ENCODE results near the gene KY.

The KY gene

DNA sequence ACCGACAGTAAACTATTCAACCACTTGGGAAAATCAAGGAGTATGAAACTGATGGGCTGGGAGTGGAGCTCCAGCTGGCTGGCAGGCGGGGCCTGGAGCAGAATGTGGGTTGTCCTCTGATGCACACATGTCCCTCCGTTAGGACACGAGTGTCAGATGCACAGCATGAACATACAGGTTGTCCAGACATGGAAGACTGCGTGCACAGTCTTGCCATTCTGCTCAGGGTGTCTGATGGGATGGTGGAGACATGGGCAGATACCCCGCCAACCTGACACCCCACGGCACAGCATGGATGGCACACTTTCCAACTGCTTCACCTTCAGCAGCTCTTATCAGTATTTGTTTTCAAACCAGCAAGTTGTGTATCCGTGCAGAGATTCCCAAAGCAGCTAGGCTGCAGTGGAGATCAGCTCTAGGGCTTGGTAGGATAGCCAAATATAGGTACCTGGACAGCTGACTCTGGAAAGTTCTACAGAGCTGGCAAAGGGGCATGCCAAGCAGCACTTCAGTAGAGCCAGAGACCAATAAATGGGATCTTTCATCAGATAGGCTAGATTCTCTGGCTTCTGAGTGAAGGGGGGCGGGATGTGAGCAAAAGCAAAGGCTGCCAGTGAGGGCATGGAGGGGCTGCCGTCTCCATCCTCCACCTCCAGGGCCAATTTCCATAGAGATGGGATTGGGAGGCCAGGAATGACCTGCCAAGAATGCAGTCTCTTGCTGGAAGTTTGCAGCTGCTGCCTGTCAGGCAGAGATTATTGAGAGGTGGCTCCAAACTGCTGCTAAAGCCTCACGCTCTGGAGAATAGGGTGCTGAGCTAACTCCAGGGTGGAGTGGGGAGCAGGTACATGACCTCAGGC is 47.2 kb upstream of the KY start:
- Histone ChIP-seq H3K9ac (ENCODE audit: low read length) (no peak overlapping the region), H3K79me2 (ENCODE audit: low read length) (no peaks in the 10 kb centered on the region), H3K4me2 (ENCODE audit: low read length) (no peak overlapping the region), H4K20me1 (ENCODE audit: insufficient read depth, low read length) (no peaks in the 10 kb centered on the region), H3K36me3 (replicated peaks; ENCODE audit: low read depth, low read length) (no peaks in the 10 kb centered on the region), H2AFZ (ENCODE audit: low read depth, low read length) (no peak overlapping the region), H3K27me3 (ENCODE audit: low read depth, low read length) (peaks cover 13% of the 10 kb centered on the region), H3K9me3 (ENCODE audit: insufficient read depth, low read length) (no peaks in the 10 kb centered on the region), H3K4me1 (ENCODE audit: low read length) (no peaks in the 10 kb centered on the region), H3K27ac (ENCODE audit: low read length) (no peak overlapping the region), H3K4me3 (ENCODE audit: low read length) (no peak overlapping the region)
- no peak for TF ChIP-seq EZH2phosphoT487 (IDR thresholded peaks at IDR 0.05; ENCODE audit: low read depth)
- TF ChIP-seq, protein P1, sequence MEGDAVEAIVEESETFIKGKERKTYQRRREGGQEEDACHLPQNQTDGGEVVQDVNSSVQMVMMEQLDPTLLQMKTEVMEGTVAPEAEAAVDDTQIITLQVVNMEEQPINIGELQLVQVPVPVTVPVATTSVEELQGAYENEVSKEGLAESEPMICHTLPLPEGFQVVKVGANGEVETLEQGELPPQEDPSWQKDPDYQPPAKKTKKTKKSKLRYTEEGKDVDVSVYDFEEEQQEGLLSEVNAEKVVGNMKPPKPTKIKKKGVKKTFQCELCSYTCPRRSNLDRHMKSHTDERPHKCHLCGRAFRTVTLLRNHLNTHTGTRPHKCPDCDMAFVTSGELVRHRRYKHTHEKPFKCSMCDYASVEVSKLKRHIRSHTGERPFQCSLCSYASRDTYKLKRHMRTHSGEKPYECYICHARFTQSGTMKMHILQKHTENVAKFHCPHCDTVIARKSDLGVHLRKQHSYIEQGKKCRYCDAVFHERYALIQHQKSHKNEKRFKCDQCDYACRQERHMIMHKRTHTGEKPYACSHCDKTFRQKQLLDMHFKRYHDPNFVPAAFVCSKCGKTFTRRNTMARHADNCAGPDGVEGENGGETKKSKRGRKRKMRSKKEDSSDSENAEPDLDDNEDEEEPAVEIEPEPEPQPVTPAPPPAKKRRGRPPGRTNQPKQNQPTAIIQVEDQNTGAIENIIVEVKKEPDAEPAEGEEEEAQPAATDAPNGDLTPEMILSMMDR (IDR thresholded peaks at IDR 0.05; ENCODE audit: low read depth, low read length): no peak

DNA sequence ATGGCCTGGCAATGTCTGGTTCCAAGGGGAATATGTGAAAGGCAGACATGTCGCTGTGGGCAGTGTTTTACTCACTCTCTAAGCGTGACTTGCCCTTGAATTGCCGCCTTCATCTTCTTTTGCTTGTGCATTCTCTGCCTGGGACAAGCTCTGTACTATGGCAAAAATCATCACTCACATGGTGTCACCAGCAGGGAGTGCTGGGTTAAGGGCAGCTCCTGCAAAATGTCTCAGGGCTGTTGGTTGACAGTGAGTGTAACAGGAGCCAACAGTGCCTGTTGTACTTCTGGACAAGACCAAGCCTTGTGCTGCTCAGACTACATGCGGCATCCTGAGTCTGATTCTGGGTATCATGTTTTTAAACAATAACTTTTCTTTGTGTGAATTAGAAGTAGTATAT is 45.3 kb upstream of the KY start:
- no peaks in the 10 kb centered on the region for H4K20me1 ChIP-seq (ENCODE audit: insufficient read depth, low read length)
- no peak overlapping the region for H3K4me3 ChIP-seq (ENCODE audit: low read length)
- H3K9me3 ChIP-seq (ENCODE audit: insufficient read depth, low read length): no peaks in the 10 kb centered on the region
- no peaks in the 10 kb centered on the region for H3K36me3 ChIP-seq (replicated peaks; ENCODE audit: low read depth, low read length)
- TF ChIP-seq, protein P1 (IDR thresholded peaks at IDR 0.05; ENCODE audit: low read depth, low read length): no peak
- no peak for TF ChIP-seq EZH2phosphoT487 (IDR thresholded peaks at IDR 0.05; ENCODE audit: low read depth)
- no peak overlapping the region for H2AFZ ChIP-seq (ENCODE audit: low read depth, low read length)
- H3K9ac ChIP-seq (ENCODE audit: low read length): no peak overlapping the region
- H3K4me2 ChIP-seq (ENCODE audit: low read length): no peak overlapping the region
- H3K27me3 ChIP-seq (ENCODE audit: low read depth, low read length): peaks cover 9% of the 10 kb centered on the region
- H3K4me1 ChIP-seq (ENCODE audit: low read length): no peaks in the 10 kb centered on the region
- H3K27ac ChIP-seq (ENCODE audit: low read length): no peak overlapping the region
- no peaks in the 10 kb centered on the region for H3K79me2 ChIP-seq (ENCODE audit: low read length)

DNA sequence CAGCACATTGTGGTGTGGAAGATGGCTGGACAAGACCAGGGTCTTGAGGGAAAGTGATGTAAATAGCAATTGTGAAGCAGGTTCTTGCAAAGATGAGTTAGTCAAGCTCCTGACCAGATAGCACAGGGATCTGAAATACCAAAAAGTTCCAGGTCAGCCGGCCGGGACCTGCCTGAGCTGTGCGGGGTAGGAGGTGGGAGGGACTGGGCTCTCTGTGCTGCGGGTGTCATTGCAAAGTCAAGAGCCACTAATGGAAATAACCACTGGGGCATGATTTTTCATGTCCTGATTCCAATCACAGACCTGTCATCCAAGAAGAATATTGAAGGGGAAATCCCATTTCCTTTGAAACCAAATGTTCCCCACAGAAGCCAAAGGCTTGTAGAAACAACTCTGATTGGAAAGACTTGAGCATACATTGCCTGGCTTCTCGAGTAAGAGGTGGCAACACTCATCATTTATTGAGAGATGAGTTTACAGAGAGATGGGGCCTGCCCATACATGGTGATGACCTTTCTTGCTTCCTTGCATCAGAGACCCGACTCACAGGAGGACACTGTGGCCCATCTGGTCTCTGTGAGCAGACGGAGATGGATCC is 44.2 kb upstream of the KY start:
- no peaks in the 10 kb centered on the region for H3K79me2 ChIP-seq (ENCODE audit: low read length)
- H3K27ac ChIP-seq (ENCODE audit: low read length): no peak overlapping the region
- H3K9ac ChIP-seq (ENCODE audit: low read length): no peak overlapping the region
- no peaks in the 10 kb centered on the region for H3K9me3 ChIP-seq (ENCODE audit: insufficient read depth, low read length)
- H2AFZ ChIP-seq (ENCODE audit: low read depth, low read length): no peak overlapping the region
- H3K4me1 ChIP-seq (ENCODE audit: low read length): no peaks in the 10 kb centered on the region
- no peak for TF ChIP-seq EZH2phosphoT487 (IDR thresholded peaks at IDR 0.05; ENCODE audit: low read depth)
- TF ChIP-seq, protein P1 (IDR thresholded peaks at IDR 0.05; ENCODE audit: low read depth, low read length): no peak
- H3K27me3 ChIP-seq (ENCODE audit: low read depth, low read length): peaks cover 11% of the 10 kb centered on the region; the same call in 1 of the 2 replicates
- H4K20me1 ChIP-seq (ENCODE audit: insufficient read depth, low read length): no peaks in the 10 kb centered on the region
- H3K4me2 ChIP-seq (ENCODE audit: low read length): no peak overlapping the region
- no peak overlapping the region for H3K4me3 ChIP-seq (ENCODE audit: low read length)
- no peaks in the 10 kb centered on the region for H3K36me3 ChIP-seq (replicated peaks; ENCODE audit: low read depth, low read length)

DNA sequence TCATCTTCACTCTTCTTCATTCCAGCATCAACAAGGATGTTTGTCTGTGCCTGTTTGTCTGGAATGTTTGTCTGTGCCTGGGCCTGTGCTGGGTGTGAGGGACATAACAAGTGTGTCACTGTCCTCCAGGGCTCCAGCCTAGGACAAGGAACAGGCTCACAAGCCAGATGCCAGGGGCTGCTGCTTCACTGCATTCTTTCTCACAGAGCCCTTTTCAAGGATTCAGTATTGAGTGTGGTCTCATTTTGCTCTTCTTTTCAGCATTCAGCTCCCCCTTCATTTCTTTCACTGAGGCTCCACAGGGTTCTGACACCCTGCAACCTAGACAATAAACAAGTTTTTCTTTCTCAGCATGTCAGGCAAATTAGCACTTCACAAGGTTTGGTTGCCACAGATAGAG is 43.6 kb upstream of the KY start:
- Histone ChIP-seq H3K27ac (ENCODE audit: low read length) (no peak overlapping the region), H3K9me3 (ENCODE audit: insufficient read depth, low read length) (no peaks in the 10 kb centered on the region), H3K4me2 (ENCODE audit: low read length) (no peak overlapping the region), H3K4me3 (ENCODE audit: low read length) (no peak overlapping the region), H3K79me2 (ENCODE audit: low read length) (no peaks in the 10 kb centered on the region), H3K27me3 (ENCODE audit: low read depth, low read length) (peaks cover 5% of the 10 kb centered on the region; the same call in 1 of the 2 replicates), H3K9ac (ENCODE audit: low read length) (no peak overlapping the region), H4K20me1 (ENCODE audit: insufficient read depth, low read length) (no peaks in the 10 kb centered on the region), H3K36me3 (replicated peaks; ENCODE audit: low read depth, low read length) (no peaks in the 10 kb centered on the region), H2AFZ (ENCODE audit: low read depth, low read length) (no peak overlapping the region), H3K4me1 (ENCODE audit: low read length) (no peaks in the 10 kb centered on the region)
- TF ChIP-seq, protein P1 (IDR thresholded peaks at IDR 0.05; ENCODE audit: low read depth, low read length): no peak
- no peak for TF ChIP-seq EZH2phosphoT487 (IDR thresholded peaks at IDR 0.05; ENCODE audit: low read depth)

All from OCI-LY3 (cell line).